Measurements from ENCODE around the gene MREG. TPM values are rescaled to one million over a fixed set of nuclear protein-coding genes. Genes with fewer than 3 reads are reported as not detected.

MREG gene
- total RNA-seq, 1 experiment from 2014 or later: 23.0 TPM

DNA sequence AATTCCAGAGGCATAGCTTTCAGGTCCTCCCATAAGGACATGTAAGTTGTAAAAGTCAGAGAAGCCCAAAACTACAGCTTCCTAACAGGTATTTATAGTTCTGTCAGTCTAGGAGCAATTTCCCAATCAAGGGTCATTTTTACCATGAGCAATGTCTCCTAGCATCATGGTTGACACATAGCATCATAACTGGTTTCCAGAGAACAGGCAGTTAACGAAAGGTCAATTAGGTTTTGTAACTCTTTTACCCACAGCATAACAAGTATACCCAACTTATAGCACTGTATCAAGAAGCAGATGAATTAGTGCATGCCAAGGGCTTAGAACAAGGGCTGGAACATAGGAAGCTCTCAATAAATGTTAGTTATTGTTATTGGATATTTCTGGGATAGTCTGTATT, 110.1 kb downstream of the MREG start:
- CTCF ChIA-PET: no interaction called here
- H3F3A ChIP-seq (ENCODE audit: insufficient read depth, low read depth): peaks cover 9% of the 10 kb centered on the region; the same call in 1 of the 2 replicates
- no peaks in the 10 kb centered on the region for H3K9me2 ChIP-seq (ENCODE audit: insufficient read depth)
- H3K79me2 ChIP-seq (ENCODE audit: low read depth): no peaks in the 10 kb centered on the region
- DNase-seq: no peak
- peaks cover 20% of the 10 kb centered on the region for H3K4me1 ChIP-seq (replicated peaks; ENCODE audit: insufficient read depth)
- BruUV-seq (replicated peaks): no TSS peak
- POLR2A ChIA-PET (ENCODE audit: unreplicated experiment): no interaction called here
- no peaks in the 10 kb centered on the region for H3K27me3 ChIP-seq (ENCODE audit: insufficient read depth, low read depth)
- no peak for TF ChIP-seq EZH2 (IDR thresholded peaks at IDR 0.05; ENCODE audit: low read depth)
- no peaks in the 10 kb centered on the region for H3K36me3 ChIP-seq (ENCODE audit: low read depth)
- H3K4me2 ChIP-seq: no peak overlapping the region
- peak overlapping the region; percentile 24; the same call in 1 of the 2 replicates for H3K27ac ChIP-seq
- H4K20me1 ChIP-seq (ENCODE audit: insufficient read depth): no peaks in the 10 kb centered on the region
- no peak overlapping the region for H3K4me3 ChIP-seq
- H2AFZ ChIP-seq: no peak overlapping the region
- intact Hi-C loops (cut with micrococcal nuclease; ENCODE audit: unreplicated experiment): loop anchor here (10.0 kb wide), 1 partner anchor 288 kb away; no protein-coding TSS in a partner anchor
- H3K9me3 ChIP-seq (ENCODE audit: insufficient read depth, low read depth): no peaks in the 10 kb centered on the region

DNA sequence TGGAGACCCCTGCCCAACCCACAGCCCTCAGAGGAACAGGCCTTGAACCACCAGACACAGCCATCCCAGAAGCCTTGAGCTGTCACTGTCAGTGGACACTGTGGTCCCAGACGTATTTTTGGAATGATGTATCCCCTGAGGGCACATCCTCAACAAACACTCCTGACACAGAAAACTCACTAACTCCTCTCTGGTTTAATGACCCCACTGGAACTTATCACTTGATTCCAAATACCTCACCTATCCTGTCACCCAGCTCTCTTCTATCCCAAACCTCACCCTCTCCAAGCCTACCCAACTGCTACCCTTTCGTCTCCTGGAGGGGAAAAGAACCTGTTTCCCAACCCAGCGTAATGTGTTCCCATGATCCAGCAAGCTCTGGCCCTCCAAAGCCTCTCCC, 111.6 kb downstream of the MREG start:
- TF ChIP-seq, protein P1, sequence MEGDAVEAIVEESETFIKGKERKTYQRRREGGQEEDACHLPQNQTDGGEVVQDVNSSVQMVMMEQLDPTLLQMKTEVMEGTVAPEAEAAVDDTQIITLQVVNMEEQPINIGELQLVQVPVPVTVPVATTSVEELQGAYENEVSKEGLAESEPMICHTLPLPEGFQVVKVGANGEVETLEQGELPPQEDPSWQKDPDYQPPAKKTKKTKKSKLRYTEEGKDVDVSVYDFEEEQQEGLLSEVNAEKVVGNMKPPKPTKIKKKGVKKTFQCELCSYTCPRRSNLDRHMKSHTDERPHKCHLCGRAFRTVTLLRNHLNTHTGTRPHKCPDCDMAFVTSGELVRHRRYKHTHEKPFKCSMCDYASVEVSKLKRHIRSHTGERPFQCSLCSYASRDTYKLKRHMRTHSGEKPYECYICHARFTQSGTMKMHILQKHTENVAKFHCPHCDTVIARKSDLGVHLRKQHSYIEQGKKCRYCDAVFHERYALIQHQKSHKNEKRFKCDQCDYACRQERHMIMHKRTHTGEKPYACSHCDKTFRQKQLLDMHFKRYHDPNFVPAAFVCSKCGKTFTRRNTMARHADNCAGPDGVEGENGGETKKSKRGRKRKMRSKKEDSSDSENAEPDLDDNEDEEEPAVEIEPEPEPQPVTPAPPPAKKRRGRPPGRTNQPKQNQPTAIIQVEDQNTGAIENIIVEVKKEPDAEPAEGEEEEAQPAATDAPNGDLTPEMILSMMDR (conservative IDR thresholded peaks at IDR 0.05): no peak
- TF ChIP-seq EZH2 (IDR thresholded peaks at IDR 0.05; ENCODE audit: low read depth): no peak
- H3K4me2 ChIP-seq: no peak overlapping the region
- no peaks in the 10 kb centered on the region for H3K9me2 ChIP-seq (ENCODE audit: insufficient read depth)
- H3K4me3 ChIP-seq: no peak overlapping the region
- no peak overlapping the region for H3K27ac ChIP-seq
- H4K20me1 ChIP-seq (ENCODE audit: insufficient read depth): no peaks in the 10 kb centered on the region
- H3K9me3 ChIP-seq (ENCODE audit: insufficient read depth, low read depth): no peaks in the 10 kb centered on the region
- DNase-seq: no peak
- H3K27me3 ChIP-seq (ENCODE audit: insufficient read depth, low read depth): no peaks in the 10 kb centered on the region
- H3K36me3 ChIP-seq (ENCODE audit: low read depth): no peaks in the 10 kb centered on the region
- no peak overlapping the region for H2AFZ ChIP-seq
- BruUV-seq (replicated peaks): no TSS peak
- no peaks in the 10 kb centered on the region for H3K79me2 ChIP-seq (ENCODE audit: low read depth)
- ChIA-PET CTCF (no interaction called here), POLR2A (ENCODE audit: unreplicated experiment) (interaction anchor here (0.5 kb wide), 1 partner anchor 20 kb away, joined by 3 read pairs; no protein-coding TSS in a partner anchor)
- H3K4me1 ChIP-seq (replicated peaks; ENCODE audit: insufficient read depth): peaks cover 20% of the 10 kb centered on the region
- H3F3A ChIP-seq (ENCODE audit: insufficient read depth, low read depth): peaks cover 9% of the 10 kb centered on the region; the same call in 1 of the 2 replicates
- intact Hi-C loops (cut with micrococcal nuclease; ENCODE audit: unreplicated experiment): loop anchor here (10.0 kb wide), 1 partner anchor 287 kb away; no protein-coding TSS in a partner anchor

DNA sequence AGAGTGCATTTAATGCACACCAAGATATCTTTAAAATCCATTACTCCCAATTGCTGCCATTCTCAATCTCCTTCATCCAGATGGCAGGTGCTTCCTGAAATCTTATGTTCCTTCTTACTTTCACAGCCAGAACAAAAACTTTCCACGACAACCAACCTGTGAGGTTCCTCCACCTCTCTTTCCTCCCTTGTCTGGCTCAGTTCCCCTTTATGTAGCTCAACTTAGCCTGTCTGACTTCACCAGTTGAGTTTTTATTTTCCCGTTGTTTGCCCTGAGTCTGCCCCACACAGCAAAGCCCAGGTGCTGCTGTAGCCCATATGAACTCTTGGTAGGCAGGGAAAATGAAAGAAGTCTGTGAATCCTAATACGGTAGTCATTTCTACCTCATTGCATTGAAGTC, 112.5 kb downstream of the MREG start:
- DNase-seq: no peak
- Histone ChIP-seq H3K36me3 (ENCODE audit: low read depth) (no peaks in the 10 kb centered on the region), H2AFZ (no peak overlapping the region), H4K20me1 (ENCODE audit: insufficient read depth) (no peaks in the 10 kb centered on the region), H3K4me3 (no peak overlapping the region), H3K27ac (no peak overlapping the region), H3K4me2 (no peak overlapping the region), H3K4me1 (replicated peaks; ENCODE audit: insufficient read depth) (peaks cover 20% of the 10 kb centered on the region), H3K79me2 (ENCODE audit: low read depth) (no peaks in the 10 kb centered on the region), H3K9me3 (ENCODE audit: insufficient read depth, low read depth) (no peaks in the 10 kb centered on the region), H3K9me2 (ENCODE audit: insufficient read depth) (no peaks in the 10 kb centered on the region), H3F3A (ENCODE audit: insufficient read depth, low read depth) (peaks cover 9% of the 10 kb centered on the region; the same call in 1 of the 2 replicates), H3K27me3 (ENCODE audit: insufficient read depth, low read depth) (no peaks in the 10 kb centered on the region)
- no TSS peak for BruUV-seq (replicated peaks)
- CTCF ChIA-PET: no interaction called here
- POLR2A ChIA-PET (ENCODE audit: unreplicated experiment): no interaction called here
- TF ChIP-seq, protein P1 (conservative IDR thresholded peaks at IDR 0.05): no peak
- TF ChIP-seq EZH2 (IDR thresholded peaks at IDR 0.05; ENCODE audit: low read depth): no peak
- intact Hi-C loops (cut with micrococcal nuclease; ENCODE audit: unreplicated experiment): loop anchor here (10.0 kb wide), 1 partner anchor 286 kb away; no protein-coding TSS in a partner anchor

DNA sequence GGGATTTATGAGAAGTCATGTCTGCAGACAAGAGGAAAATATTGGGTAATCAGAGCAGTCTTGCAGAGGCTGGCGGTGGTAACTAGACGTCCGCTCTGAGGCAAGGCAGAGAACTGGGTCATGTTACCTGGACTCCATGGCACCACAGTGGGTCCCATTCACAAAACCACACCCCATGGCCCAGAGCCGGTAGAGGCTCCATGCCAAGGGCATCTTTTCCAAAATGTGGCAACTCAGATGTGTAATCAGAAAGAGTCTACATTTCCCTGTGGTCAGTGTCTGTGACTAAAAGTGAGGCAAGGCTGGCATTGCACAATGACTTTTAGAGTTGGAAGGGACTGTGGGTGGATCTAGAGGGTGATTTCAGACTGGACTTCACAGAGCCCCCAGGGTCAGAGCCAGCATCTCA, 113.1 kb downstream of the MREG start:
- intact Hi-C loops (cut with micrococcal nuclease; ENCODE audit: unreplicated experiment): loop anchor here (10.0 kb wide), 1 partner anchor 285 kb away; no protein-coding TSS in a partner anchor
- POLR2A ChIA-PET (ENCODE audit: unreplicated experiment): no interaction called here

More for the DNA sequence above, 113.1 kb downstream of the MREG start:
- TF ChIP-seq EZH2 (IDR thresholded peaks at IDR 0.05; ENCODE audit: low read depth): no peak
- TF ChIP-seq, protein P1 (conservative IDR thresholded peaks at IDR 0.05): no peak
- Histone ChIP-seq H3K36me3 (ENCODE audit: low read depth) (no peaks in the 10 kb centered on the region), H2AFZ (no peak overlapping the region), H3F3A (ENCODE audit: insufficient read depth, low read depth) (peaks cover 9% of the 10 kb centered on the region; the same call in 1 of the 2 replicates), H3K9me3 (ENCODE audit: insufficient read depth, low read depth) (no peaks in the 10 kb centered on the region), H3K9me2 (ENCODE audit: insufficient read depth) (no peaks in the 10 kb centered on the region), H3K27ac (no peak overlapping the region), H4K20me1 (ENCODE audit: insufficient read depth) (no peaks in the 10 kb centered on the region), H3K4me1 (replicated peaks; ENCODE audit: insufficient read depth) (peaks cover 20% of the 10 kb centered on the region), H3K27me3 (ENCODE audit: insufficient read depth, low read depth) (no peaks in the 10 kb centered on the region), H3K79me2 (ENCODE audit: low read depth) (no peaks in the 10 kb centered on the region), H3K4me3 (no peak overlapping the region), H3K4me2 (no peak overlapping the region)
- CTCF ChIA-PET: no interaction called here
- no TSS peak for BruUV-seq (replicated peaks)
- DNase-seq: peak; percentile 29 to 74

Measured in PC-9 (cell line).